Endothelial cell of umbilical vein (primary cell): ENCODE results near the gene SDK2. TPM values are rescaled to one million over a fixed set of nuclear protein-coding genes. Genes with fewer than 3 reads are reported as not detected.

Experiments
- BruUV-seq: library from RNA; stranded (reverse); fragments of 400-500 nt; replicated peaks from 2 replicates; lab custom pipeline; 2021; lab: Mats Ljungman, UMichigan
- CTCF ChIA-PET: fragments of 300-600, 350-600 bp; sonication (Branson Sonifier 250); formaldehyde crosslinking; loops from one replicate; lab custom pipeline; 2021; ENCODE audit warnings: antibody characterized with exemption, inconsistent platforms; lab: Charles Lee
- POLR2A ChIA-PET: fragments of 300-600, 350-600 bp; sonication (Branson Sonifier 250); formaldehyde crosslinking; loops from one replicate; lab custom pipeline; 2021; ENCODE audit warnings: antibody characterized with exemption, inconsistent platforms; lab: Charles Lee
- DNase-seq: peaks from one replicate; pipeline ENCODE4 v3.0.0-alpha.2; 2011; ENCODE audit warnings: low read depth, low spot score
- FAIRE-seq: peaks from 2 replicates; lab custom pipeline; 2011; peaks lifted over from hg19 to GRCh38; lab: Jason Lieb, UNC
- H2AFZ ChIP-seq: 2 replicates; pipeline ENCODE4 v1.6.0; 2012; ENCODE audit warnings: low read depth, low read length, control low read depth, inconsistent platforms
- H3K27ac ChIP-seq: 2 replicates; pipeline ENCODE4 v1.5.1; 2011; ENCODE audit warnings: low read depth, mild to moderate bottlenecking, control low read depth, low read length, moderate library complexity; ENCODE audit not compliant: insufficient read depth
- H3K27me3 ChIP-seq, 2 experiments: 2 replicates each; pipeline versions ENCODE4 v1.6.0 to v1.6.1; 2011; ENCODE audit warnings: low read length in 2 of 2, mixed read lengths in 1 of 2; ENCODE audit not compliant: control insufficient read depth in 2 of 2, insufficient read depth in 2 of 2
- H3K36me3 ChIP-seq, 2 experiments: 2 replicates in 1 of 2; 3 replicates in 1 of 2; pipeline ENCODE4 v1.5.1; 2011; ENCODE audit warnings: low read length in 2 of 2, mild to moderate bottlenecking in 1 of 2, moderate library complexity in 1 of 2; ENCODE audit not compliant: control insufficient read depth in 2 of 2, insufficient read depth in 2 of 2; ENCODE audit errors: extremely low read depth in 1 of 2
- H3K4me1 ChIP-seq: 3 replicates; pipeline ENCODE4 v1.5.1; 2011; ENCODE audit warnings: mild to moderate bottlenecking, low read length; ENCODE audit not compliant: control insufficient read depth, insufficient read depth; ENCODE audit errors: extremely low read depth
- H3K4me2 ChIP-seq: 2 replicates; pipeline ENCODE4 v1.6.1; 2011; ENCODE audit warnings: low read length, control low read depth, mixed read lengths; ENCODE audit not compliant: insufficient read depth
- H3K4me3 ChIP-seq, 3 experiments: fragments of 200-600 bp in 1 of 3; sonication (generic), shearing (Covaris generic) in 1 of 3; replicated peaks in 1 of 3; 2 replicates each; pipeline ENCODE4 v1.5.1; 2011 to 2016; ENCODE audit warnings: control low read depth in 3 of 3, low read length in 3 of 3, mild to moderate bottlenecking in 2 of 3, inconsistent platforms in 1 of 3, low read depth in 1 of 3, moderate library complexity in 1 of 3; ENCODE audit not compliant: insufficient read depth in 1 of 3
- H3K79me2 ChIP-seq: 2 replicates; pipeline ENCODE4 v1.6.0; 2012; ENCODE audit warnings: low read length, inconsistent platforms; ENCODE audit not compliant: control insufficient read depth, insufficient read depth
- H3K9ac ChIP-seq: replicated peaks from 2 replicates; pipeline ENCODE3; 2011; ENCODE audit warnings: low read length, control low read depth; ENCODE audit not compliant: insufficient read depth; ENCODE audit errors: extremely low read depth
- H3K9me1 ChIP-seq: replicated peaks from 3 replicates; pipeline ENCODE4 v1.6.0; 2011; ENCODE audit warnings: mild to moderate bottlenecking, low read length; ENCODE audit not compliant: control insufficient read depth, insufficient read depth; ENCODE audit errors: extremely low read depth
- H3K9me3 ChIP-seq: replicated peaks from 2 replicates; pipeline ENCODE4 v1.5.1; 2012; ENCODE audit warnings: low read length, inconsistent platforms; ENCODE audit not compliant: control insufficient read depth, insufficient read depth
- H4K20me1 ChIP-seq: replicated peaks from 2 replicates; pipeline ENCODE3; 2011; ENCODE audit warnings: mild to moderate bottlenecking, low read length; ENCODE audit not compliant: control insufficient read depth, insufficient read depth; ENCODE audit errors: extremely low read depth
- EZH2 ChIP-seq: IDR thresholded peaks from 2 replicates; pipeline ENCODE4 v1.6.1; 2012; ENCODE audit warnings: borderline replicate concordance, low read depth, mild to moderate bottlenecking, moderate library complexity, low read length, inconsistent platforms; ENCODE audit not compliant: severe bottlenecking
- FOS ChIP-seq: IDR thresholded peaks from 2 replicates; pipeline ENCODE4 v1.6.1; 2011; ENCODE audit warnings: mild to moderate bottlenecking, low read length, moderate library complexity, borderline replicate concordance; ENCODE audit not compliant: insufficient read depth
- GATA2 ChIP-seq: IDR thresholded peaks from 2 replicates; pipeline ENCODE4 v1.7.0; 2011; ENCODE audit warnings: low read depth, mild to moderate bottlenecking, moderate library complexity, mixed read lengths, low read length; ENCODE audit not compliant: insufficient read length, insufficient read depth
- JUN ChIP-seq: IDR thresholded peaks from 2 replicates; pipeline ENCODE4 v1.6.1; 2011; ENCODE audit warnings: borderline replicate concordance, low read depth; ENCODE audit not compliant: insufficient read length, insufficient read depth
- MYC ChIP-seq: IDR thresholded peaks from one replicate; pipeline ENCODE4 v1.6.1; 2011; ENCODE audit warnings: mild to moderate bottlenecking, low read depth, low read length
- POLR2A ChIP-seq: IDR thresholded peaks from 2 replicates; pipeline ENCODE4 v1.6.1; 2012; ENCODE audit warnings: low read depth, mild to moderate bottlenecking, control low read depth, low read length
- POLR2AphosphoS5 ChIP-seq: IDR thresholded peaks from 2 replicates; pipeline ENCODE4 v1.6.1; 2012; ENCODE audit warnings: low read depth, mild to moderate bottlenecking, control low read depth, low read length, moderate library complexity; ENCODE audit not compliant: insufficient read depth
- dilution Hi-C: fragments of 300-500 bp; cut with MboI; formaldehyde crosslinking; loops from one replicate; pipeline ENCODE4 v1.15.0; 2019; ENCODE audit warnings: low sequenced_read_pairs; ENCODE audit not compliant: extremely low pct_ligation_motif_present
- intact Hi-C: fragments of 100-400 bp; cut with micrococcal nuclease; formaldehyde crosslinking; loops from one replicate; pipeline ENCODE4 v1.10.0; 2022
- polyA plus RNA-seq, 4 experiments: library from polyadenylated mRNA; depleted of rRNA in 3 of 4; stranded (reverse) in 3 of 4; unstranded in 1 of 4; fragments of >200 nt; gene quantifications; 2 replicates each; pipeline versions ENCODE4 v1.2.1 to v1.2.3, GENCODE V29; 2011 to 2012; ENCODE audit warnings: missing spikeins in 1 of 4
- total RNA-seq: library from RNA; stranded (reverse); gene quantifications from 2 replicates; pipeline ENCODE4 v1.2.3, GENCODE V29; 2021
- TF ChIP-seq, protein P1 (sequence below), 2 donors: IDR thresholded peaks; 1 replicate in 1 of 2; 2 replicates in 1 of 2; pipeline ENCODE4 v1.5.1; 2011; ENCODE audit warnings: low read length in 2 of 2, mild to moderate bottlenecking in 2 of 2, moderate library complexity in 2 of 2, control low read depth in 1 of 2, inconsistent platforms in 1 of 2, low read depth in 1 of 2; ENCODE audit not compliant: insufficient read depth in 1 of 2; ENCODE audit errors: extremely low read depth in 1 of 2
- TF ChIP-seq, protein P2 (sequence below): IDR thresholded peaks from 2 replicates; pipeline ENCODE4 v1.6.1; 2011; ENCODE audit not compliant: insufficient read depth, insufficient read length

Gene SDK2
- total and polyA plus RNA-seq, 2 donors (not counting 3 experiments of a cell fraction or from before 2014, with no cell fraction given), result not detected

DNA sequence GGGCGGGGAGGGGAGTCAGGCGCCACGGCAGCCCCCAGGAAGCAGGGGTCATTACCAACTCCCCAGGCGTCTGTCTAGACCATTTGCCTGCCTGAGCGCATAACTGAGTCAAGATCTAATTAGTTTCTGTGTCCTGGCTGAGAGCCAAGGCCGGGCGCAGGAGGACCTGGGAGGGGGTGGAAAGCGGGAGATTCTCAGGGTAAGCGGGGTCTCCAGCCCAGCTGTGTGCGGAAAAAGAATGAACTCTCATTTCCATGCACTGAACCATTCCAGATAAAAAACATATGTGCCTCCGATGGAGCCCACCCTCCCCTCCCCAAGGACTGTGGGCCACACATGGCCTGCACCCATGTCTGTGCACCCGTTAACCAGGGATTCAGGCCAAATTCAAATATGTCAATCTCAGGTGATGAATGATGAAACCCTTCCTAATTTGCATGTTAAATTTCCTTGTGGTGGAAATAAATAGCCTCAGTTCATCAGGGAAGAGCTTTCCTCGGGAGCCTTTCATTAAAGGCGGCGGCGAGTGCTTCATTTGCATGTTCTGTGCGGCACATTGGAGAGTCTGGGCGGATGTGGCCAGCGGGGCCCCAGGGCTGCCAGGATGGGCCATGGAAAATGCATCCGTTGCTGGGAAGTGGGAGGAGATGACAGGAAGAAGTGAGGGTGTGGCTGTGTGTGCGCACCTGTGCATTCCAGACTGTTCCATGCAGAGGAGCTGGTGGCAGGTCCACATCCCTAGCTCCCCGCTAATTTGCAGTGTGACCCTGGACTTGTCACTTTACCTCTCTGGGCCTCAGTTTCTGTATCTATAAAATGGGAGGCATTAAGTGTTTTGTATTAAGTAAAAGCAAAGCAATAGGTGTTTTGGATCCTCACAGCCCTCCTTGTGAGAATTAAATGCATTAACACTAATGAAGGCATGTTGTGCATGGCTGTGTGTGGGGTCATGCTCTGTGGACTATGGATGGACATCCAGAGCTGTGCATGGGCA is 151.1 kb downstream of the SDK2 start:
- H3K27ac ChIP-seq, result no peak overlapping the region
- FAIRE-seq (no peak), DNase-seq (no peak)
- H3K4me2 ChIP-seq, result no peak overlapping the region
- no peak overlapping the region for H3K9ac ChIP-seq
- no peaks in the 10 kb centered on the region for H3K9me3 ChIP-seq
- H3K79me2 ChIP-seq, result no peaks in the 10 kb centered on the region
- ChIA-PET POLR2A (no interaction called here), CTCF (no interaction called here)
- no peaks in the 10 kb centered on the region for H3K36me3 ChIP-seq
- dilution Hi-C loops (no loop called here), intact Hi-C loops (no loop called here)
- no TSS peak for BruUV-seq
- no peaks in the 10 kb centered on the region for H3K4me1 ChIP-seq
- H3K4me3 ChIP-seq, result no peak overlapping the region
- no peak for TF ChIP-seq GATA2
- TF ChIP-seq, protein P1, sequence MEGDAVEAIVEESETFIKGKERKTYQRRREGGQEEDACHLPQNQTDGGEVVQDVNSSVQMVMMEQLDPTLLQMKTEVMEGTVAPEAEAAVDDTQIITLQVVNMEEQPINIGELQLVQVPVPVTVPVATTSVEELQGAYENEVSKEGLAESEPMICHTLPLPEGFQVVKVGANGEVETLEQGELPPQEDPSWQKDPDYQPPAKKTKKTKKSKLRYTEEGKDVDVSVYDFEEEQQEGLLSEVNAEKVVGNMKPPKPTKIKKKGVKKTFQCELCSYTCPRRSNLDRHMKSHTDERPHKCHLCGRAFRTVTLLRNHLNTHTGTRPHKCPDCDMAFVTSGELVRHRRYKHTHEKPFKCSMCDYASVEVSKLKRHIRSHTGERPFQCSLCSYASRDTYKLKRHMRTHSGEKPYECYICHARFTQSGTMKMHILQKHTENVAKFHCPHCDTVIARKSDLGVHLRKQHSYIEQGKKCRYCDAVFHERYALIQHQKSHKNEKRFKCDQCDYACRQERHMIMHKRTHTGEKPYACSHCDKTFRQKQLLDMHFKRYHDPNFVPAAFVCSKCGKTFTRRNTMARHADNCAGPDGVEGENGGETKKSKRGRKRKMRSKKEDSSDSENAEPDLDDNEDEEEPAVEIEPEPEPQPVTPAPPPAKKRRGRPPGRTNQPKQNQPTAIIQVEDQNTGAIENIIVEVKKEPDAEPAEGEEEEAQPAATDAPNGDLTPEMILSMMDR (IDR thresholded peaks at IDR 0.05; ENCODE audit: extremely low read depth in 1 of 2, insufficient read depth in 1 of 2, low read depth in 1 of 2, low read length in 2 of 2), result no peak
- TF ChIP-seq, protein P2, sequence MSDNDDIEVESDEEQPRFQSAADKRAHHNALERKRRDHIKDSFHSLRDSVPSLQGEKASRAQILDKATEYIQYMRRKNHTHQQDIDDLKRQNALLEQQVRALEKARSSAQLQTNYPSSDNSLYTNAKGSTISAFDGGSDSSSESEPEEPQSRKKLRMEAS, result no peak
- TF ChIP-seq POLR2AphosphoS5, result no peak
- no peak for TF ChIP-seq JUN
- no peak for TF ChIP-seq POLR2A
- no peak for TF ChIP-seq EZH2
- TF ChIP-seq MYC, result no peak
- TF ChIP-seq FOS, result no peak
- H3K27me3 ChIP-seq, result no peaks in the 10 kb centered on the region
- H4K20me1 ChIP-seq, result no peaks in the 10 kb centered on the region
- H2AFZ ChIP-seq, result no peak overlapping the region
- H3K9me1 ChIP-seq, result no peaks in the 10 kb centered on the region
